Gastroesophageal sphincter (tissue), 3 donors: ENCODE measurements around the gene EPB41L3.

Experiments used
- EP300 ChIP-seq: sonication (generic); formaldehyde crosslinking; IDR thresholded peaks from one replicate; pipeline ENCODE4 v1.6.1; 2017; ENCODE audit warnings: antibody characterized with exemption, mild to moderate bottlenecking
- TF ChIP-seq, protein P1 (sequence below), 4 experiments: fragments of 200-600 bp in 2 of 4; fragments of 450-650 bp in 2 of 4; sonication (generic) in 1 of 4; IDR thresholded peaks; one replicate each; pipeline ENCODE4 v1.5.1; 2017 to 2019; ENCODE audit warnings: antibody characterized with exemption in 4 of 4, mild to moderate bottlenecking in 2 of 4, moderate library complexity in 2 of 4

DNA sequence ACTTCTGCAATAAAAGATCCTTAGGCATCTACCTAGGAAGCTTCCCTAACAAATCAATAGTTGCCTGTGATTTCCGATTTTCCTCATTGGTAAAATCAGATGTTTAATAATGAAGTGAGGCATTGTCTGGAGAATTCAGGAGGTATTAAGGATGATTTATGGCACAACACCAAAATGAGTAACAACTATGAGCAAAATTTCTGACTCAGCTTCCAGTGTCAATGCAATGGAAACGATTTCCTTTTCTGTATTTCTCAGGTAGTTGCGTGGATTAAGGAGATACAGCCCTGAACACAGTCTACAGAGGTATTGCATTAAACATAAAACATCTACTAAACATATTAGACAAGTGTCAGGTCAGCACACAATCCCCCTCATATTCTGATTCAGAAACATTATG lies 99.5 kb downstream of the EPB41L3 start:
- TF ChIP-seq, protein P1, sequence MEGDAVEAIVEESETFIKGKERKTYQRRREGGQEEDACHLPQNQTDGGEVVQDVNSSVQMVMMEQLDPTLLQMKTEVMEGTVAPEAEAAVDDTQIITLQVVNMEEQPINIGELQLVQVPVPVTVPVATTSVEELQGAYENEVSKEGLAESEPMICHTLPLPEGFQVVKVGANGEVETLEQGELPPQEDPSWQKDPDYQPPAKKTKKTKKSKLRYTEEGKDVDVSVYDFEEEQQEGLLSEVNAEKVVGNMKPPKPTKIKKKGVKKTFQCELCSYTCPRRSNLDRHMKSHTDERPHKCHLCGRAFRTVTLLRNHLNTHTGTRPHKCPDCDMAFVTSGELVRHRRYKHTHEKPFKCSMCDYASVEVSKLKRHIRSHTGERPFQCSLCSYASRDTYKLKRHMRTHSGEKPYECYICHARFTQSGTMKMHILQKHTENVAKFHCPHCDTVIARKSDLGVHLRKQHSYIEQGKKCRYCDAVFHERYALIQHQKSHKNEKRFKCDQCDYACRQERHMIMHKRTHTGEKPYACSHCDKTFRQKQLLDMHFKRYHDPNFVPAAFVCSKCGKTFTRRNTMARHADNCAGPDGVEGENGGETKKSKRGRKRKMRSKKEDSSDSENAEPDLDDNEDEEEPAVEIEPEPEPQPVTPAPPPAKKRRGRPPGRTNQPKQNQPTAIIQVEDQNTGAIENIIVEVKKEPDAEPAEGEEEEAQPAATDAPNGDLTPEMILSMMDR (IDR thresholded peaks at IDR 0.05) = no peak
- TF ChIP-seq EP300 = no peak
